Keratinocyte (primary cell): ENCODE results near the gene UBE2K. TPM values are rescaled to one million over a fixed set of nuclear protein-coding genes. Genes with fewer than 3 reads are reported as not detected.

Experiments
- DNase-seq: peaks from one replicate; pipeline ENCODE4 v3.0.0-alpha.2; 2011; ENCODE audit warnings: low read depth, missing footprints, low spot score
- FAIRE-seq: peaks from 2 replicates; lab custom pipeline; 2011; peaks lifted over from hg19 to GRCh38; lab: Jason Lieb, UNC
- H2AFZ ChIP-seq: 2 replicates; pipeline ENCODE4 v1.6.0; 2012; ENCODE audit warnings: low read length, control low read depth, inconsistent platforms; ENCODE audit not compliant: control insufficient read depth
- H3K27ac ChIP-seq: 2 replicates; pipeline ENCODE4 v1.5.1; 2011; ENCODE audit warnings: low read length; ENCODE audit not compliant: control insufficient read depth, insufficient read depth
- H3K27me3 ChIP-seq: 3 replicates; pipeline ENCODE4 v1.6.0; 2011; ENCODE audit warnings: low read length; ENCODE audit not compliant: control insufficient read depth, insufficient read depth; ENCODE audit errors: extremely low read depth
- H3K36me3 ChIP-seq, 2 experiments: 2 replicates in 1 of 2; 3 replicates in 1 of 2; pipeline ENCODE4 v1.5.1; 2011; ENCODE audit warnings: low read length in 2 of 2, mild to moderate bottlenecking in 1 of 2; ENCODE audit not compliant: control insufficient read depth in 2 of 2, insufficient read depth in 2 of 2; ENCODE audit errors: extremely low read depth in 1 of 2
- H3K4me1 ChIP-seq: 3 replicates; pipeline ENCODE4 v1.5.1; 2011; ENCODE audit warnings: low read length; ENCODE audit not compliant: control insufficient read depth, insufficient read depth; ENCODE audit errors: extremely low read depth
- H3K4me2 ChIP-seq: 3 replicates; pipeline ENCODE4 v1.6.0; 2011; ENCODE audit warnings: low read depth, low read length; ENCODE audit not compliant: control insufficient read depth, insufficient read depth; ENCODE audit errors: extremely low read depth
- H3K4me3 ChIP-seq, 3 experiments: fragments of 200-600 bp in 1 of 3; sonication (generic) in 1 of 3; 2 replicates in 2 of 3; 3 replicates in 1 of 3; pipeline ENCODE4 v1.5.1; 2011 to 2016; ENCODE audit warnings: low read length in 3 of 3, mild to moderate bottlenecking in 3 of 3, control low read depth in 2 of 3, inconsistent platforms in 1 of 3, low read depth in 1 of 3, mixed read lengths in 1 of 3, mixed run types in 1 of 3, moderate library complexity in 1 of 3; ENCODE audit not compliant: control insufficient read depth in 2 of 3, insufficient read depth in 2 of 3; ENCODE audit errors: extremely low read depth in 1 of 3
- H3K79me2 ChIP-seq: 2 replicates; pipeline ENCODE4 v1.6.0; 2012; ENCODE audit warnings: low read length; ENCODE audit not compliant: control insufficient read depth, insufficient read depth
- H3K9ac ChIP-seq: 3 replicates; pipeline ENCODE4 v1.6.0; 2011; ENCODE audit warnings: low read length; ENCODE audit not compliant: control insufficient read depth, insufficient read depth; ENCODE audit errors: extremely low read depth
- H3K9me1 ChIP-seq: 3 replicates; pipeline ENCODE4 v1.6.0; 2011; ENCODE audit warnings: low read length; ENCODE audit not compliant: control insufficient read depth, insufficient read depth; ENCODE audit errors: extremely low read depth
- H3K9me3 ChIP-seq: 2 replicates; pipeline ENCODE4 v1.5.1; 2012; ENCODE audit warnings: low read depth, low read length; ENCODE audit not compliant: control insufficient read depth
- H4K20me1 ChIP-seq: 3 replicates; pipeline ENCODE4 v1.6.0; 2011; ENCODE audit warnings: low read length; ENCODE audit not compliant: control insufficient read depth, insufficient read depth; ENCODE audit errors: extremely low read depth
- EZH2 ChIP-seq: IDR thresholded peaks from one replicate; pipeline ENCODE4 v1.6.1; 2012; ENCODE audit warnings: inconsistent platforms, mild to moderate bottlenecking, low read length, moderate library complexity
- dilution Hi-C: fragments of 300-500 bp; cut with MboI; formaldehyde crosslinking; loops from one replicate; pipeline ENCODE4 v1.7.0; 2020; ENCODE audit warnings: low sequenced_read_pairs; ENCODE audit not compliant: extremely low pct_ligation_motif_present
- polyA plus RNA-seq, 5 experiments: library from polyadenylated mRNA; depleted of rRNA in 3 of 5; stranded (reverse) in 3 of 5; stranded (forward) in 1 of 5; unstranded in 1 of 5; fragments of >200 nt; gene quantifications; 1 replicate in 1 of 5; 2 replicates in 3 of 5; 3 replicates in 1 of 5; pipeline versions ENCODE4 v1.2.1 to v1.2.3, GENCODE V29; 2011 to 2012; ENCODE audit warnings: missing spikeins in 2 of 5, low read depth in 1 of 5, low replicate concordance in 1 of 5
- TF ChIP-seq, protein P1 (sequence below), 3 experiments: IDR thresholded peaks in 1 of 3; conservative IDR thresholded peaks in 1 of 3; optimal IDR thresholded peaks in 1 of 3; 2 replicates in 2 of 3; 3 replicates in 1 of 3; pipeline versions ENCODE3 to v1.5.1; 2011; ENCODE audit warnings: low read length in 3 of 3, mild to moderate bottlenecking in 3 of 3, moderate library complexity in 2 of 3, control low read depth in 1 of 3, inconsistent platforms in 1 of 3; ENCODE audit not compliant: insufficient read depth in 2 of 3; ENCODE audit errors: extremely low read depth in 1 of 3

UBE2K gene
- polyA plus RNA-seq, 1 donor (not counting 4 experiments of a cell fraction or from before 2014, with no cell fraction given): 163 TPM

DNA sequence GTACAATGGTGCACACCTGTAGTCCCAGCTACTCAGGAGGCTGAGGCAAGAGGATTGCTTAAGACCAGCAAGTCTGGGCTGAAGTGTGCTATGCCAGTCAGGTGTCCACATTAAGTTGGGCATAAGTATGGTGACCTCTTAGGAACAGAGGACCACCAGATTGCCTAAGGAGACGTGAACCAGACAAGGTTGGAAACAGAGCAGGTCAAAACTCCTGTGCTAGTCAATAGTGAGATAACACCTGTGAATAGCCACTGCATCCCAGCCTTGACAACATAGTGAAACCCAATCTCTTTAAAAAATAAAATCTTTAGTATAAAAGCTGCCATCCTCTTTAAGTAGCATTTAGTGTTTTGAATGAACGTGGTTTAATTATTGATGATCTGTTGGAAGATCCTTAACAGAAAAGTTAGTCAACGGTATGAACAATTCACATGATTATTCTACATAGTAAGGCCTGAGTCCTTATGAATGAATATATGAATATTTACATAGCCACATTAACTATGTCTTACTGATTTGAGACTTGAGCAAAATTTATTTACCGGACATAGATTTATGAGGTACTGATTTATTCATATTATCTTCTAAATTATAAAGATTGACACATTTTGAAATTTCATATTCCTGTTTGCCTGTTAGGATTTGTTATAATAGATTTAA lies 63.2 kb downstream of the UBE2K start:
- Histone ChIP-seq H3K4me1 (no peaks in the 10 kb centered on the region), H3K4me3 (no peak overlapping the region), H4K20me1 (peaks cover 3% of the 10 kb centered on the region), H3K27ac (no peak overlapping the region), H3K9me3 (no peaks in the 10 kb centered on the region), H3K9me1 (no peaks in the 10 kb centered on the region), H3K36me3 (peaks cover 10 to 13% of the 10 kb centered on the region in 2 experiments), H3K79me2 (peaks cover 3% of the 10 kb centered on the region), H2AFZ (no peak overlapping the region), H3K27me3 (no peaks in the 10 kb centered on the region), H3K4me2 (no peak overlapping the region), H3K9ac (no peak overlapping the region)
- dilution Hi-C loops: no loop called here
- no peak for FAIRE-seq
- TF ChIP-seq, protein P1, sequence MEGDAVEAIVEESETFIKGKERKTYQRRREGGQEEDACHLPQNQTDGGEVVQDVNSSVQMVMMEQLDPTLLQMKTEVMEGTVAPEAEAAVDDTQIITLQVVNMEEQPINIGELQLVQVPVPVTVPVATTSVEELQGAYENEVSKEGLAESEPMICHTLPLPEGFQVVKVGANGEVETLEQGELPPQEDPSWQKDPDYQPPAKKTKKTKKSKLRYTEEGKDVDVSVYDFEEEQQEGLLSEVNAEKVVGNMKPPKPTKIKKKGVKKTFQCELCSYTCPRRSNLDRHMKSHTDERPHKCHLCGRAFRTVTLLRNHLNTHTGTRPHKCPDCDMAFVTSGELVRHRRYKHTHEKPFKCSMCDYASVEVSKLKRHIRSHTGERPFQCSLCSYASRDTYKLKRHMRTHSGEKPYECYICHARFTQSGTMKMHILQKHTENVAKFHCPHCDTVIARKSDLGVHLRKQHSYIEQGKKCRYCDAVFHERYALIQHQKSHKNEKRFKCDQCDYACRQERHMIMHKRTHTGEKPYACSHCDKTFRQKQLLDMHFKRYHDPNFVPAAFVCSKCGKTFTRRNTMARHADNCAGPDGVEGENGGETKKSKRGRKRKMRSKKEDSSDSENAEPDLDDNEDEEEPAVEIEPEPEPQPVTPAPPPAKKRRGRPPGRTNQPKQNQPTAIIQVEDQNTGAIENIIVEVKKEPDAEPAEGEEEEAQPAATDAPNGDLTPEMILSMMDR (optimal IDR thresholded peaks at IDR 0.05 in 1 of 3, IDR thresholded peaks at IDR 0.05 in 1 of 3, conservative IDR thresholded peaks at IDR 0.05 in 1 of 3; ENCODE audit: extremely low read depth in 1 of 3, insufficient read depth in 2 of 3, low read length in 3 of 3): no peak
- TF ChIP-seq EZH2: no peak
- DNase-seq: no peak

DNA sequence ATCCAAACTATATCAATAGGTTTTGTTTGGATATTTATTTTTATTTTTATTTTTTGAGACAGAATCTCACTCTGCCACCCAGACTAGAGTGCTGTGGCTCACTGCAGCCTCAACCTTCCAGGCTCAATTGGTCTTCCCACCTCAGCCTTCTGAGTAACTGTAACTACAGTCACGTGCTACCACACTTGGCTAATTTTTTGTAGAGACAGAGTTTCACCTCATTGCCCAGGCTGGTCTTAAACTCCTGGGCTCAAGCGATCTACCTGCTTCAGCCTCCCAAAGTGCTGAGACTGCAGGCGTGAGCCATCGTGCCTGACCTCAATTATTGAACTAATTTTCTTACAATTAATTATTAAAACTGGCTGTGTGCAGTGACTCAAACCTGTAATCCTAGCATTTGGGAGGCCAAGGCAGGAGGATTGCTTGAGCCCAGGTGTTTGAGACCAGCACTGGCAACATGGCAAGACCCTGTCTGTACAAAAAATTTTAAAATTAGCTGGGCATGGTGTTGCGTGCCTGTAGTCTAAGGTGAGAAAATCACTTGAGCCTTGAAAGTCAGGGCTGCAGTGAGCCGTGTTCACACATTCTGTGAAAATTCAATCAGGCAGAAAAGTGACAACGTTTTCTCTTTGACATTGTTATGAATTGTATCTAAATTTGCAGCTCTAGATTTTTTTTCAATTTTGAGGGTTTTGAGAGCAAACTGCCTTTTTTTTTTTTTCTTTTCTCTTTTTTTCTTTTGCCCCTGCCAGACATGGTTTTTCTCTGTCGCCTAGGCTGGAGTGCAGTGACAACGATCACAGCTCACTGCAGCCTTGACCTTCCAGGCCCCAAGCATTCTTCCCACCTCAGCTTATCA lies 66.0 kb downstream of the UBE2K start:
- dilution Hi-C loops: no loop called here
- TF ChIP-seq, protein P1 (optimal IDR thresholded peaks at IDR 0.05 in 1 of 3, IDR thresholded peaks at IDR 0.05 in 1 of 3, conservative IDR thresholded peaks at IDR 0.05 in 1 of 3; ENCODE audit: extremely low read depth in 1 of 3, insufficient read depth in 2 of 3, low read length in 3 of 3): no peak
- TF ChIP-seq EZH2: no peak
- no peaks in the 10 kb centered on the region for H3K9me3 ChIP-seq
- H2AFZ ChIP-seq: no peak overlapping the region
- H3K36me3 ChIP-seq: peaks cover 10 to 11% of the 10 kb centered on the region in 2 experiments
- no peak overlapping the region for H3K4me2 ChIP-seq
- FAIRE-seq: no peak
- no peak overlapping the region for H3K4me3 ChIP-seq
- no peak overlapping the region for H3K9ac ChIP-seq
- no peaks in the 10 kb centered on the region for H3K9me1 ChIP-seq
- H4K20me1 ChIP-seq: peaks cover 3% of the 10 kb centered on the region
- H3K27me3 ChIP-seq: no peaks in the 10 kb centered on the region
- DNase-seq: no peak
- no peak overlapping the region for H3K27ac ChIP-seq
- no peaks in the 10 kb centered on the region for H3K4me1 ChIP-seq
- peaks cover 2% of the 10 kb centered on the region for H3K79me2 ChIP-seq
